GM10248 (cell line): ENCODE results near the gene FHIT.

Experiments used
- CTCF ChIA-PET: fragments of 300-600 bp; sonication (Branson Sonifier 250); formaldehyde crosslinking; extraction: SDS; loops from one replicate; lab custom pipeline; 2021; ENCODE audit warnings: antibody characterized with exemption; lab: Yijun Ruan, JAX
- POLR2A ChIA-PET: fragments of 350-650 bp; sonication (Branson Sonifier 250); formaldehyde crosslinking; extraction: SDS; loops from one replicate; lab custom pipeline; 2020; ENCODE audit warnings: antibody characterized with exemption; lab: Yijun Ruan, JAX
- DNase-seq: peaks from one replicate; pipeline ENCODE4 v3.0.0; 2012; ENCODE audit errors: extremely low spot score
- TF ChIP-seq, protein P1 (sequence below): IDR thresholded peaks from 2 replicates; pipeline ENCODE4 v1.5.1; 2012; ENCODE audit warnings: mild to moderate bottlenecking, low read depth; ENCODE audit errors: extremely low read depth, missing control alignments, control extremely low read depth

FHIT gene

DNA sequence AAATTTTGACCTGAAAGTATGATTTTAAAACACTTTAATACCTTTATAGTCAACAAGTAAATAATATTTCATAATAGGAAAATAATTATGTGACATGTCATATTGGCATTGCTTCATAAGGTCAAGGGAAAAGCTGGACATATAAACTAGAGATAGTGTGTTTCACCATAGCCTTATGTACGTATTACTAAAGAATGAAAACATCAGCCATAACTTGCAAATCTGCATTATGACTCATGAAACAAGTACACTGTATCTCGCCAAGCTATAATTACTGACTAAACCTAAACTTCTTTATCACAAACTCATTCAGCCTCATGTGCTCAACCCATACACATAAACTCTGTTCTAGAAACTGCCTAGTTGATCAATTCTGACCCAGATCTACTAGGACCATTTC lies 950.1 kb downstream of the FHIT start:
- CTCF ChIA-PET: interaction anchor here (0.8 kb wide), 1 partner anchor 10 kb away, joined by 3 read pairs; no protein-coding TSS in a partner anchor
- TF ChIP-seq, protein P1, sequence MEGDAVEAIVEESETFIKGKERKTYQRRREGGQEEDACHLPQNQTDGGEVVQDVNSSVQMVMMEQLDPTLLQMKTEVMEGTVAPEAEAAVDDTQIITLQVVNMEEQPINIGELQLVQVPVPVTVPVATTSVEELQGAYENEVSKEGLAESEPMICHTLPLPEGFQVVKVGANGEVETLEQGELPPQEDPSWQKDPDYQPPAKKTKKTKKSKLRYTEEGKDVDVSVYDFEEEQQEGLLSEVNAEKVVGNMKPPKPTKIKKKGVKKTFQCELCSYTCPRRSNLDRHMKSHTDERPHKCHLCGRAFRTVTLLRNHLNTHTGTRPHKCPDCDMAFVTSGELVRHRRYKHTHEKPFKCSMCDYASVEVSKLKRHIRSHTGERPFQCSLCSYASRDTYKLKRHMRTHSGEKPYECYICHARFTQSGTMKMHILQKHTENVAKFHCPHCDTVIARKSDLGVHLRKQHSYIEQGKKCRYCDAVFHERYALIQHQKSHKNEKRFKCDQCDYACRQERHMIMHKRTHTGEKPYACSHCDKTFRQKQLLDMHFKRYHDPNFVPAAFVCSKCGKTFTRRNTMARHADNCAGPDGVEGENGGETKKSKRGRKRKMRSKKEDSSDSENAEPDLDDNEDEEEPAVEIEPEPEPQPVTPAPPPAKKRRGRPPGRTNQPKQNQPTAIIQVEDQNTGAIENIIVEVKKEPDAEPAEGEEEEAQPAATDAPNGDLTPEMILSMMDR: no peak
- POLR2A ChIA-PET: no interaction called here
- no peak for DNase-seq

DNA sequence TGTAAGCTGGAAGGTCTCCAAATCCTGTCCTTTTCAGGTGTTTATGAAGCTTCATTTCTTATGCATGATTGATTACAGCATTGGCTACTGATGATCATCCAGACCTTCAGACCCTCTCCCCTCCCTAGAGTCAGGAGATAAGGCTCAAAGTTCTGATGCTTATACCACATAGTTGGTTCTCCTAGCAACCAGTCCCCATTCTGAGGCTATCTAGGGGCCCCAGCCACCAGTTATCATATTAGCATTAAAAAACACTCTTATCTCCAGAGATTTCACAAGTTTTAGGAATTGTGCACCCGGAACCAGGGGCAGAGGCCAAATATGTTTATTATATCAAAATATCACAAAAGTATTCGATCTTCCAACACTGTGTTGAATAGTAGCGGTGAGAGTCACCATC lies 953.1 kb downstream of the FHIT start:
- CTCF ChIA-PET: no interaction called here
- TF ChIP-seq, protein P1: no peak
- POLR2A ChIA-PET: no interaction called here
- DNase-seq: no peak

DNA sequence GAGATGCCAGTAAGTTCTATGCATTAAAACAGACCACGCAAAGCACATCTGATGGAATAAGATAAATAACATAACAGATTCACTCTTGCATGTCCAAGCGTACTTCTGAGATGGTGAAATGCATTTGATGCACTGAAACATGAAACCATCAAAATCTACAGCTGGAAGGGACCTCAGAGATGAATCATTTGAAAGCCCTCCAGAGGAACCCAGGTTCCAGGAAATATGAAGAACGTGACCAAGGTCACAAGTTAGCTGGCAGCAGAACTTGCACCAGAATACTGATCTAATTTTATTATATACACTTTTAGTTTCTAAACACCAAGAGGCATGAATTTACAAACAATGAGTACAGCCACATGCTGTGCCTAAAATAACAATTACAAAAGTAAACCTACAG lies 957.1 kb downstream of the FHIT start:
- TF ChIP-seq, protein P1: no peak
- POLR2A ChIA-PET: no interaction called here

DNA sequence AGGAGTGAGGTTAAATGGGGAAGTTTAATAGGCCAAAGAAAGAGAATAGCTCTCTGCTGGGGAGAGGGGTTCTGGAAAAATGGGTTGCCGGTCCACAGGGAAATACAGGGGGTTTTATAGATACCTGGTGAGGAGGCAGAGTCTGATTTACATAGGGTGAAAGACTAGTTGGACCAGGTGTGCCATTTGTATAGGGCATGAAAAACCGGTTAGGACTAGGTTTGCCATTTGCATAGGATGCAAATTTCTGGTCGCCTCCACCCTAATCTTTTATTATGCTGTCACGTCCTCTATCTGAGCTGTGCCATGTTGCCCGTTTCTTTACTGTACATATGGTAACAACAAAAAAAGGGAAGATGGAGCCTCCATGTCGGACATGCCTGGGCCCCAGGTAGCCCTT lies 960.1 kb downstream of the FHIT start:
- DNase-seq: no peak
- TF ChIP-seq, protein P1: no peak
- CTCF ChIA-PET: interaction anchor here (1.3 kb wide), 1 partner anchor 9 kb away, joined by 4 read pairs; no protein-coding TSS in a partner anchor
- POLR2A ChIA-PET: no interaction called here

More for the DNA sequence above, 957.1 kb downstream of the FHIT start:
- CTCF ChIA-PET: no interaction called here
- no peak for DNase-seq

DNA sequence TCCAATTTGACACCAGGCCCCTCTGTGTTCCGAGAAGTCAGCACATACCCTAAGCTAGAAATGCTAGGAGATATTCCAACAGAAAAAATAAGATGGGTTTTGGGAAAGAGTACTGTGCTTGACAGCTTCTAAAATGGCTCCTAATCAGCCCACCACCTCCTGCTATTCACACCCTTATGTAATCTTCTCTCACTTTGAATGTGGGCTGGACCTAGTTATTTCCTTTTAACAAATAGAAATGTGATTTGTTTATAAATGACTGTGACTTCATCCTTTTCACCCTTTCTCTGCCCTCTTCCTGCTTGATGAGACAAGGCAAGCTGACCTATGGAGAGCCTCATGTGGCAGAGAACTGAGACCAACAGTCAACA lies 961.1 kb downstream of the FHIT start:
- ChIA-PET POLR2A (no interaction called here), CTCF (interaction anchor here (1.3 kb wide), 1 partner anchor 10 kb away, joined by 4 read pairs; no protein-coding TSS in a partner anchor)
- no peak for DNase-seq
- TF ChIP-seq, protein P1: no peak

DNA sequence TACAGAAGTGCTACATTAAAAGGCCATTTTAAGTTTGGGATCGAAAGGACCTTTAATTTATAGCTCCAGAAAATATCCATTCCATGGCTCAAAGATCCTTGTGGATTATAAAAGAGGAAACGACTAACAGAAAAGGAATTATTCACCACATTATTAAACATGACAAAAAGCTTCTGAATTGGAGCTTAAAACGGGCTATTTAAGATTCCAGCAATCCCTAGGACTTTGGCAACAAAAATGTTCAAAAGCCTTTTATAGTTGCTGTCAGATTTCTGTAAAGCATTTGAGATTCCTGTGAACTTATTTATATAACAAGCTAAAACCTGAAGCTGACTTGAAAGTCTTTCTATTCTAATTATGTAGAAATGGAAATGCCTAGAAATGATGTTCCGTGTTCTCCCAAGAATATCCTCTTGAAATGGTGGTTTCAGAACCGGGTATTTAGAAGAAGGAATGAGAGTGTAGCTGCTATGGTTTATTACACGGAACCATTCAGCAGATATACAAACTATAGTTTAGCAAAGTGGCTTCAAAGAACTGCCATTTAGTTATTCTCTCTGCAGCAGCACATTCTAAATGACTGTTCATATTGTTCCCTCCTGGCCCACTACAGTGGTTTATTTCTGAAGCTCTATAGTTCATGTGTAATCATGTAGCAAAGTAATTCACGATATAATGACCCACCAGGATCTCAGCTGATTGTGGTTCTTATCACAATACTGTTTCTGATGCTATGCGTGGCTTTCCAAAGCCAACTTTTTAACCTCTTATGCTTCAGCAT lies 961.7 kb downstream of the FHIT start:
- CTCF ChIA-PET: no interaction called here
- POLR2A ChIA-PET: no interaction called here
- TF ChIP-seq, protein P1: no peak
- DNase-seq: no peak
